HepG2 (cell line): ENCODE results near the gene ID3. TPM values are rescaled to one million over a fixed set of nuclear protein-coding genes. Genes with fewer than 3 reads are reported as not detected.

Experiments used
- ATAC-seq: fragments of 200-7000 bp; cut with Tn5 transposase; 3 replicates; pipeline ENCODE4 v1.9.1; 2020; ENCODE audit warnings: mild to moderate bottlenecking, moderate library complexity
- BruUV-seq: library from RNA; stranded (reverse); fragments of 400-500 nt; replicated peaks from 2 replicates; lab custom pipeline; 2021; lab: Mats Ljungman, UMichigan
- CTCF ChIA-PET: fragments of 300-600 bp; formaldehyde crosslinking; extraction: SDS; loops from one replicate; lab custom pipeline; 2021; ENCODE audit warnings: low total read pairs, inconsistent platforms, low intra/inter-chr PET ratio; lab: Yijun Ruan, JAX
- POLR2A ChIA-PET: fragments of 350-600 bp; sonication (Branson Sonifier 250); formaldehyde crosslinking; loops from one replicate; lab custom pipeline; 2020; ENCODE audit warnings: antibody characterized with exemption, inconsistent platforms; lab: Yijun Ruan, JAX
- DNase-seq: peaks from one replicate; pipeline ENCODE4 v3.0.0-alpha.2; 2015; ENCODE audit warnings: low spot score
- FAIRE-seq: peaks from 3 replicates; lab custom pipeline; 2011; peaks lifted over from hg19 to GRCh38; lab: Jason Lieb, UNC
- H2AFZ ChIP-seq: one replicate; pipeline ENCODE4 v1.6.1; 2011; ENCODE audit warnings: low read length, inconsistent platforms
- H3K27ac ChIP-seq: fragments of 300-600 bp; 3 replicates; pipeline ENCODE4 v1.8.0; 2011; ENCODE audit warnings: mixed run types, mild to moderate bottlenecking, mixed read lengths, low read length, inconsistent platforms; ENCODE audit not compliant: insufficient read depth; ENCODE audit errors: extremely low read length
- H3K27me3 ChIP-seq, 2 experiments: fragments of 200-600 bp in 1 of 2; 2 replicates in 1 of 2; 3 replicates in 1 of 2; pipeline versions ENCODE4 v1.6.0 to v1.8.0; 2011; ENCODE audit warnings: low read length in 2 of 2, mild to moderate bottlenecking in 2 of 2, moderate library complexity in 2 of 2, inconsistent platforms in 1 of 2; ENCODE audit not compliant: insufficient read depth in 2 of 2, control insufficient read depth in 1 of 2
- H3K36me3 ChIP-seq, 2 experiments: fragments of 200-600 bp in 1 of 2; replicated peaks in 1 of 2; 2 replicates in 1 of 2; 3 replicates in 1 of 2; pipeline versions ENCODE4 v1.5.1 to v1.8.0; 2011; ENCODE audit warnings: low read length in 2 of 2, inconsistent platforms in 1 of 2; ENCODE audit not compliant: insufficient read depth in 2 of 2, control insufficient read depth in 1 of 2
- H3K4me1 ChIP-seq: 2 replicates; pipeline ENCODE4 v1.5.1; 2012; ENCODE audit warnings: low read length, inconsistent platforms; ENCODE audit not compliant: insufficient read depth
- H3K4me2 ChIP-seq: 2 replicates; pipeline ENCODE4 v1.6.0; 2011; ENCODE audit warnings: low read depth, low read length, inconsistent platforms
- H3K4me3 ChIP-seq, 3 experiments: fragments of 200-600 bp in 1 of 3; sonication (generic), shearing (Covaris generic) in 1 of 3; replicated peaks in 1 of 3; 2 replicates each; pipeline ENCODE4 v1.5.1; 2011 to 2016; ENCODE audit warnings: low read length in 3 of 3, inconsistent platforms in 2 of 3, low read depth in 2 of 3, mild to moderate bottlenecking in 2 of 3, control low read depth in 1 of 3, mixed read lengths in 1 of 3; ENCODE audit not compliant: insufficient read depth in 1 of 3
- H3K79me2 ChIP-seq: one replicate; pipeline ENCODE4 v1.6.1; 2011; ENCODE audit warnings: low read length, inconsistent platforms; ENCODE audit not compliant: insufficient read depth
- H3K9ac ChIP-seq: 2 replicates; pipeline ENCODE4 v1.6.0; 2011; ENCODE audit warnings: mild to moderate bottlenecking, low read depth, low read length, inconsistent platforms; ENCODE audit not compliant: insufficient read depth
- H3K9me3 ChIP-seq: 2 replicates; pipeline ENCODE4 v1.5.1; 2012; ENCODE audit warnings: mild to moderate bottlenecking, low read length
- H4K20me1 ChIP-seq: 2 replicates; pipeline ENCODE4 v1.6.0; 2011; ENCODE audit warnings: inconsistent platforms, mild to moderate bottlenecking, low read length, moderate library complexity; ENCODE audit not compliant: insufficient read depth
- HNF1B ChIP-seq: sonication (generic); formaldehyde crosslinking; IDR thresholded peaks from 2 replicates; pipeline ENCODE4 v1.5.1; 2020; ENCODE audit warnings: mild to moderate bottlenecking, moderate library complexity, missing genetic modification reagents
- MAZ ChIP-seq, 2 experiments: sonication (generic) in 1 of 2; formaldehyde crosslinking in 1 of 2; IDR thresholded peaks; 2 replicates each; pipeline versions ENCODE4 v1.5.0 to v1.6.1; 2012 to 2020; ENCODE audit warnings: low read depth in 2 of 2, mild to moderate bottlenecking in 2 of 2, borderline replicate concordance in 1 of 2, improper control_type of control experiment in 1 of 2, low read length in 1 of 2, missing genetic modification reagents in 1 of 2, moderate library complexity in 1 of 2
- NONO ChIP-seq, 2 experiments: fragments of 450-650 bp in 1 of 2; sonication (generic) in 1 of 2; formaldehyde crosslinking in 1 of 2; IDR thresholded peaks in 1 of 2; conservative IDR thresholded peaks in 1 of 2; 2 replicates each; pipeline versions ENCODE4 v1.6.1 to v1.8.0; 2017 to 2022; ENCODE audit warnings: mild to moderate bottlenecking in 1 of 2, missing genetic modification reagents in 1 of 2, moderate library complexity in 1 of 2
- NR2F6 ChIP-seq, 2 experiments: IDR thresholded peaks; 2 replicates each; pipeline ENCODE4 v1.6.1; 2016; ENCODE audit warnings: antibody characterized with exemption in 1 of 2, mild to moderate bottlenecking in 1 of 2
- POGK ChIP-seq: sonication (generic); formaldehyde crosslinking; conservative IDR thresholded peaks from 2 replicates; pipeline ENCODE4 v1.8.0; 2022; ENCODE audit warnings: mild to moderate bottlenecking, moderate library complexity, missing genetic modification reagents
- SAFB2 ChIP-seq: sonication (generic); formaldehyde crosslinking; IDR thresholded peaks from 2 replicates; pipeline ENCODE4 v1.5.1; 2020; ENCODE audit warnings: missing genetic modification reagents, low read depth, mild to moderate bottlenecking, borderline replicate concordance
- SKI ChIP-seq: fragments of 450-650 bp; IDR thresholded peaks from one replicate; pipeline ENCODE4 v1.6.1; 2018; ENCODE audit warnings: mild to moderate bottlenecking; ENCODE audit not compliant: partially characterized antibody
- ZNF329 ChIP-seq: sonication (generic); formaldehyde crosslinking; IDR thresholded peaks from 2 replicates; pipeline ENCODE4 v1.9.0; 2021; ENCODE audit warnings: low read depth, mild to moderate bottlenecking, missing genetic modification reagents
- ZNF687 ChIP-seq: sonication (generic); formaldehyde crosslinking; IDR thresholded peaks from 2 replicates; pipeline ENCODE4 v1.5.1; 2020; ENCODE audit warnings: mild to moderate bottlenecking, missing genetic modification reagents, moderate library complexity
- ZNF879 ChIP-seq: sonication (generic); formaldehyde crosslinking; IDR thresholded peaks from 2 replicates; pipeline ENCODE4 v1.8.1; 2023; ENCODE audit warnings: missing genetic modification reagents
- ZSCAN20 ChIP-seq: sonication (generic); formaldehyde crosslinking; IDR thresholded peaks from 2 replicates; pipeline ENCODE4 v1.4.0; 2020; ENCODE audit warnings: missing genetic modification reagents, mild to moderate bottlenecking, borderline replicate concordance
- WGBS: methylation state at CpG from one replicate; pipeline ENCODE4 v1.1.6; 2017; ENCODE audit warnings: low lambda C conversion rate; 5-methylcytosine and 5-hydroxymethylcytosine counted together
- in situ Hi-C: cut with HindIII; loops from 2 replicates; pipeline ENCODE4 v1.10.0; 2017; ENCODE audit warnings: low pct_unique_long_range_greater_than_20kb; ENCODE audit not compliant: extremely low pct_ligation_motif_present
- intact Hi-C: fragments of 100-400 bp; cut with micrococcal nuclease; formaldehyde crosslinking; loops from one replicate; pipeline ENCODE4 v1.10.0; 2022; ENCODE audit not compliant: unreplicated experiment
- polyA plus RNA-seq, 8 experiments: library from polyadenylated mRNA; depleted of rRNA in 3 of 8; stranded (reverse) in 7 of 8; unstranded in 1 of 8; fragments of >200 nt; fragmentation: Illumina TruSeq in 4 of 8; extraction: Trizol in 4 of 8; gene quantifications; 2 replicates each; pipeline versions ENCODE4 v1.2.1 to v1.2.3, GENCODE V29; 2011 to 2016; ENCODE audit warnings: low read depth in 4 of 8, missing spikeins in 1 of 8, mixed read lengths in 1 of 8; ENCODE audit not compliant: insufficient read depth in 1 of 8
- total RNA-seq, 5 experiments: library from RNA; depleted of rRNA; stranded (reverse); fragments of >200 nt; fragmentation: Illumina TruSeq; extraction: Trizol; gene quantifications; 2 replicates each; pipeline ENCODE4 v1.2.3, GENCODE V29; 2016; ENCODE audit warnings: low read depth in 1 of 5

ID3 gene
- total and polyA plus RNA-seq, 2 of the 13 experiments (the other 11 are each of a cell fraction or from before 2014, with no cell fraction given) = 64.8 to 115 TPM

DNA sequence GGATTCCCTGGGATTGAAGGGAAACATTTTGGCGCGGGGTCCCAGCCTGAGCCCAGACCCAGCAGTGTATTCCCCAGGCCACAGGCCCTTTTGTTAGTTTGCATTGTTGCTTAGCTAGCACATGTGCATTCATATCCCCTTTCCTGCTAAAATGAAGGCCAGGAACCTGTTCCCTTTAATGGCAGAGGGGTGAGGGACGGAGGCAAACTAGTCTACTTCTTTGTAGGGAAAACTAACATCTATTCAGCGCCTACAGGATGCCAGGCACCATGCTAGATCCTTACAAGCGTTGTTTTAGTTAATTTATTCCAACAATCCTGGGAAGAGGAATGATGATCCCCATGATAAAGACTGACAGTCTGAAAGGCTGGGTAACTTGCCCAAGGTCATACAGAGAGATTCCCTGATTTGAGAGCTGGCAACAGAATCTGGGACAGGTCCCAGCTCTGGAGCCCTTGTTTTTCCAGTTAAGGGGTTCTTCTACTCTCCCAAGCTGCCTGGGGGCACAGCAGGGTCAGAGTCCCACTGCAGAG, 27.7 kb downstream of the ID3 start (continued):
- TF ChIP-seq NONO (IDR thresholded peaks at IDR 0.05) (no peak), NONO (CRISPR knock-in tag; conservative IDR thresholded peaks at IDR 0.05) (no peak), SAFB2 (CRISPR knock-in tag) (0 out of 2 replicates have a peak, but pooled peaks have one; percentile 8), HNF1B (CRISPR knock-in tag) (0 out of 2 replicates have a peak, but pooled peaks have one; percentile 12), MAZ (IDR thresholded peaks at IDR 0.05; ENCODE audit: borderline replicate concordance, low read depth, low read length) (0 out of 2 replicates have a peak, but pooled peaks have one; percentile 7), MAZ (CRISPR knock-in tag; IDR thresholded peaks at IDR 0.05; ENCODE audit: low read depth) (no peak), ZNF879 (CRISPR knock-in tag) (peak; percentile 3; the same call in 1 of the 2 replicates)

- no peaks in the 10 kb centered on the region for H3K9me3 ChIP-seq
- peak within 1 kb of the TSS; percentile 58 for H3K27ac ChIP-seq
- POLR2A ChIA-PET = interaction anchor here (0.6 to 1.0 kb wide), 4 partner anchors 9 to 363 kb away, joined by 3 to 6 read pairs (median 4); partner anchors contain the start of genes HNRNPR and LUZP1
- H3K4me1 ChIP-seq = peaks cover 89% of the 10 kb centered on the region
- peak within 1 kb of the TSS; percentile 75 to 83 (median 77) for H3K4me3 ChIP-seq
- FAIRE-seq = peak; percentile 15
- H3K9ac ChIP-seq = peak within 1 kb of the TSS; percentile 65
- H3K36me3 ChIP-seq = no peaks in the 10 kb centered on the region
- 1% methylated on average over 30 of the region's 85 CpGs for WGBS
- peak within 1 kb of the TSS; percentile 100 for H3K4me2 ChIP-seq
- no peaks in the 10 kb centered on the region for H3K27me3 ChIP-seq
- BruUV-seq = TSS peak; percentile 74
- peak; percentile 80 for DNase-seq
- ATAC-seq = peak; percentile 84
- H2AFZ ChIP-seq = peak within 1 kb of the TSS; percentile 84
- CTCF ChIA-PET = no interaction called here
- intact Hi-C loops (loop anchor here (10.0 kb wide), 1 partner anchor 166 kb away; the partner anchor contains the start of gene ZNF436), in situ Hi-C loops (loop anchor here (5.0 to 10.0 kb wide), 2 partner anchors 34 to 186 kb away; partner anchors contain the start of gene HNRNPR)
- H3K79me2 ChIP-seq = no peaks in the 10 kb centered on the region
- no peaks in the 10 kb centered on the region for H4K20me1 ChIP-seq
- TF ChIP-seq ZSCAN20 (CRISPR knock-in tag) (no peak), POGK (no peak), SKI (peak; percentile 61), ZNF329 (CRISPR knock-in tag) (no peak), ZNF687 (peak; percentile 86), NR2F6 (IDR thresholded peaks at IDR 0.05) (no peak), NR2F6 (CRISPR knock-in tag; IDR thresholded peaks at IDR 0.05) (no peak)
Observed at GRCh38 chr1:23530747-23531561, 28.3 kb downstream of the ID3 start, which contains the start of gene E2F2. Gene E2F2 (minus strand): TSS chr1:23531233. CDS start chr1:23530793, 440 bp downstream.
